Measurements from ENCODE around the gene AGAP9. TPM values are rescaled to one million over a fixed set of nuclear protein-coding genes. Genes with fewer than 3 reads are reported as not detected.
A peak's percentile ranks its signal among the peaks of the same experiment; 100 is the strongest.
"Not testable (repeated sequence)": the region's sequence is repeated elsewhere in the genome, so short reads cannot be mapped to it uniquely, and the experiment has no call there.

Gene AGAP9
- polyA plus RNA-seq (ENCODE audit: insufficient read length in 3 of 3), result 10 to 100 TPM; 10.5 to 35.0 (median 23.9) TPM
- long read RNA-seq, donor 1, partial matches to known transcripts, result 6 of 6 reads
- long read RNA-seq, donor 1, other reads (novel, unspliced or antisense), result 0 of 6 reads
- long read RNA-seq, donor 2, partial matches to known transcripts, result 0 of 1 reads
- long read RNA-seq, donor 2, other reads (novel, unspliced or antisense), result 0 of 1 reads
- long read RNA-seq, donor 3, partial matches to known transcripts, result 0 of 1 reads
- long read RNA-seq, donor 3, other reads (novel, unspliced or antisense), result 0 of 1 reads
- long read RNA-seq, donor 4, result 0 reads
- long read RNA-seq, donor 5, result 0 reads
- long read RNA-seq, donor 6, partial matches to known transcripts, result 0 of 2 reads
- long read RNA-seq, donor 6, other reads (novel, unspliced or antisense), result 0 of 2 reads
- long read RNA-seq, donor 7, result 0 reads
- long read RNA-seq, donor 8, transcript AGAP9-201 (8 exons, 2,387 nt), result major isoform, 7 of 14 reads
- long read RNA-seq, donor 8, partial matches to known transcripts, result 7 of 14 reads
- long read RNA-seq, donor 8, other reads (novel, unspliced or antisense), result 0 of 14 reads
- long read RNA-seq, donor 9, result 0 reads
- long read RNA-seq, donor 10, result 0 reads
- long read RNA-seq, donor 11, result 0 reads
- long read RNA-seq, donor 12, result 0 reads
- long read RNA-seq, donor 13, result 0 reads
- long read RNA-seq, donor 14, partial matches to known transcripts, result 0 of 1 reads
- long read RNA-seq, donor 14, other reads (novel, unspliced or antisense), result 0 of 1 reads
- long read RNA-seq, donor 15, result 0 reads
- long read RNA-seq, donor 16, partial matches to known transcripts, result 0 of 4 reads
- long read RNA-seq, donor 16, other reads (novel, unspliced or antisense), result 0 of 4 reads

GRCh38 chr10:47523475-47523874, at the start of gene AGAP9:
TSS of gene AGAP9 (minus strand) at chr10:47523638. CDS start at chr10:47523526, 112 bp downstream.
- not testable (repeated sequence) for DNase-seq (ENCODE audit: extremely low read depth in 1 of 11, low read depth in 9 of 11, low spot score in 4 of 11)

DNA sequence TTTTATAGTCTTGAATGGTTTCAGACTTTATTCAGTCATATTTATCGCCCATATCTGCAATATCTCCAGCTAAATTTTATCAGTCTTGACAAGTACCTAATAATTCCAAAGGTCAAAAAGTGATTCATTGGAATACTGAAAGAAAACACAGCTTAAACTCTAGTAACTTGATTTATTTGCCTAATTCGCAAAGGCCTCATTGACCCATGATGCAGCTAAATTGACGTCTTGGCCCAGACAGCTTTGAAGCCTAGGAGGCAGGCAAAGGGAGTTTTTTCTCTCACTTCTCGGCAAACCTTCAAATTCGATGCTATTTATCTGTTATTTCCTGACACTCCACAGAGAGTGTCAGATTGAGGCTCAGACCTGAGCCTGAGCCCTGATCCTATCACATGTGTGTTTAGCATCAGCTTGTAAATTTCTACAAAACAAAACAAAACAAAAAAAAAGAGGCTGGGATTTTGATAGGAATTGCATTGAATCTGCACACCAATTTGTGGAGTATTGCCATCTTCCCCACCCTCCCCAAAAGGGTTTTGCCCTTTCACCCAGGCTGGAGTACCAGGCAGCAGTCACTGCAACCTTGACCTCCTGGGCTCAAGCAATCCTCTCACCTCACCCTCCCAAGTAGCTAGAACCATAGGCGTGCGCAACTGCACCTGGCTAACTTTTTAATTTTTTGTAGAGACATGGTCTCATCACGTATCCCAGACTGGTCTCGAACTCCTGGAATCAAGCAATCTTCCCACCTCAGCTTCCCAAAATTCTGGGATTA, 47.9 kb upstream of the AGAP9 start:
- DNase-seq (ENCODE audit: extremely low read depth in 1 of 11, low read depth in 9 of 11, low spot score in 4 of 11), result not testable (repeated sequence)

DNA sequence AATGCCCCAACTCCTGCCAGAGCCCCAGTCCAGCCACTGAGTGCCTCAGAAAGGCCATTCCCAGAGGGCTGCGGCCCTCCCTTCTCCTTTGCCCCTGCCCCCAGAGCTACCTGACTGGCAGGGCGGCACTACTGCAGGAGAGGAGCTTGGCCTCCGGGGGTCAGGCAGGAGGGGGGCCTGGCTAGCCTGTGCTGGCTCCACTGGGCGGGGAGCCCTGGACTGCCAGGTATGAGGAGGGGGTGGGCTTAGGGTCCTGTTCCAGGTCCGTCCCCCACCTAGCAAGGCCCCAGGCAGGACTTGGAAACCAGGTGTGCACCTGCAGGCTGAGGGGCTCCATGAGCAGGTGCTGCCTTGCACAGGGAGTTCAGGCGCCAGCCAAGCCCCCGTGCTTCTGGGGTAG, 43.3 kb upstream of the AGAP9 start:
- not testable (repeated sequence) for DNase-seq (ENCODE audit: extremely low read depth in 1 of 11, low read depth in 9 of 11, low spot score in 4 of 11)

- DNase-seq (ENCODE audit: extremely low read depth in 1 of 11, low read depth in 9 of 11, low spot score in 4 of 11), result not testable (repeated sequence)
These were observed 42.8 kb upstream of the AGAP9 start for GRCh38 chr10:47566108-47566699.

GRCh38 chr10:47565517-47565920, 42.1 kb upstream of the AGAP9 start:
- DNase-seq (ENCODE audit: extremely low read depth in 1 of 11, low read depth in 9 of 11, low spot score in 4 of 11), result not testable (repeated sequence)

- not testable (repeated sequence) for DNase-seq (ENCODE audit: extremely low read depth in 1 of 11, low read depth in 9 of 11, low spot score in 4 of 11)
These were observed 41.5 kb upstream of the AGAP9 start for GRCh38 chr10:47564953-47565352.

GRCh38 chr10:47564318-47564717, 40.9 kb upstream of the AGAP9 start:
- not testable (repeated sequence) for DNase-seq (ENCODE audit: extremely low read depth in 1 of 11, low read depth in 9 of 11, low spot score in 4 of 11)

- DNase-seq (ENCODE audit: extremely low read depth in 1 of 11, low read depth in 9 of 11, low spot score in 4 of 11), result peak in 2 of 11 donors; percentile 20 to 22
These were observed 37.0 kb upstream of the AGAP9 start for GRCh38 chr10:47560452-47560851.

GRCh38 chr10:47559718-47560308, 36.4 kb upstream of the AGAP9 start:
- not testable (repeated sequence) for DNase-seq (ENCODE audit: extremely low read depth in 1 of 11, low read depth in 9 of 11, low spot score in 4 of 11)

GRCh38 chr10:47558109-47558508, 34.7 kb upstream of the AGAP9 start:
- DNase-seq (ENCODE audit: extremely low read depth in 1 of 11, low read depth in 9 of 11, low spot score in 4 of 11), result not testable (repeated sequence)

DNA sequence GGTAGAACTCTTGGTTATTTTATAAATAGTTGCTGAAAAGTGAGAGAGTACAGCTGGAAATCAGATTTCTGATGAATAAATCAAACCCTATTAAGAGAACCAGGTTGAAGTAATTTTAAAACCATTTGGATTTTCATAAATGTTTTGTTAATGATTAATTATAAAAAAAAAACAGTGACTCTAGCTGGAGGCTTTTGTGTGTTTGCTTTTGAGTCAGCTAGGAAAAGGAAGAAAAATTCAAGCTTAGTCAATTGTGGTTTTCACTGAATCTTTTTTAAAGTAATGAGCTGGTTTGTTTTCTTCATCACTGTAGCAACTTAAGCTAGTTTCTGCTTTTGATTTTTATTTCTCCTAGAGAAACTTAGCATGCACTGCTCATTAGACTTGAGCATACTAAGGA, 34.2 kb upstream of the AGAP9 start:
- not testable (repeated sequence) for DNase-seq (ENCODE audit: extremely low read depth in 1 of 11, low read depth in 9 of 11, low spot score in 4 of 11)

- DNase-seq (ENCODE audit: extremely low read depth in 1 of 11, low read depth in 9 of 11, low spot score in 4 of 11), result not testable (repeated sequence)
These were observed 31.9 kb upstream of the AGAP9 start for GRCh38 chr10:47555334-47555733.

DNA sequence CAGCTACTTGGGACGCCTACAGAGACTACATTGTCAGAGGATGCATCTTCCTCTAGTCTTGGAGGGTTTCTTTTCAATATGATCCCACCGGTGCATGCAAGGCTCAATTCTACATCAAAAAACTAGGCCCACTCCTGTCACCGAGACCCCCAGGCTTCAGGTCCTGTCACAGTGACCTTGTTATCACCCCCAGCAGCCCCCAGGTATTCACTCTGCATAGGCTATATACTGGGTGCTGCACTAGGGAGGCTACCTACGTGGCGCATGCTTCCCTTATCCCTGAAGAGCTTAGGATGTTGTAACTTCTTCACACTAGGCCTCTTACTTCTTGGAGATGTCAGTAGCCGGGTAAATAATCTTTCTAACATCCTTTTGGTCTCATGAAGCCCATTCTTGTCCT, 31.1 kb upstream of the AGAP9 start:
- not testable (repeated sequence) for DNase-seq (ENCODE audit: extremely low read depth in 1 of 11, low read depth in 9 of 11, low spot score in 4 of 11)

DNA sequence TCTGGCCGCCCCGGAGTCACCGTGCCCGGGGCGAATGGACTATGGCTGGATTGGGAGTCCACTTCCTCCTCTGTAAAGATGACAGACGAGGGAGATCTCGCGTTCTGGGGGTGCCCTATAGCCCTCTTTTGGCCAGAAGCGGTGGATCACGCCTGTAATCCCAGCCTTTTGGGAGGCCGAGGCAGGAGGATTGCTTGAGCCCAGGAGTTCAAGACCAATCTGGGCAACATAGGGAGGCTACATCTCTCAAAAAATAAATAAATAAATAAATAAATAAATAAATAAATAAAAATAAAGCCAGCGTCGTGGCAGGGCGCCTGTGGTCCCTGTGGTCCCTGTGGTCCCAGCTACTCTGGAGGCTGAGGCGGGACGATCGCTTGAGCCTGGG, 30.4 kb upstream of the AGAP9 start:
- DNase-seq (ENCODE audit: extremely low read depth in 1 of 11, low read depth in 9 of 11, low spot score in 4 of 11), result not testable (repeated sequence)

- peak in 10 of 11 donors; percentile 49 to 86 (median 68) for DNase-seq (ENCODE audit: extremely low read depth in 1 of 11, low read depth in 9 of 11, low spot score in 4 of 11)
These were observed 29.9 kb upstream of the AGAP9 start for GRCh38 chr10:47553214-47553859.

- DNase-seq (ENCODE audit: extremely low read depth in 1 of 11, low read depth in 9 of 11, low spot score in 4 of 11), result peak in 1 of 11 donors; percentile 23
These were observed 29.3 kb upstream of the AGAP9 start for GRCh38 chr10:47552719-47553118.

GRCh38 chr10:47547286-47547685, 23.8 kb upstream of the AGAP9 start:
- not testable (repeated sequence) for DNase-seq (ENCODE audit: extremely low read depth in 1 of 11, low read depth in 9 of 11, low spot score in 4 of 11)

DNA sequence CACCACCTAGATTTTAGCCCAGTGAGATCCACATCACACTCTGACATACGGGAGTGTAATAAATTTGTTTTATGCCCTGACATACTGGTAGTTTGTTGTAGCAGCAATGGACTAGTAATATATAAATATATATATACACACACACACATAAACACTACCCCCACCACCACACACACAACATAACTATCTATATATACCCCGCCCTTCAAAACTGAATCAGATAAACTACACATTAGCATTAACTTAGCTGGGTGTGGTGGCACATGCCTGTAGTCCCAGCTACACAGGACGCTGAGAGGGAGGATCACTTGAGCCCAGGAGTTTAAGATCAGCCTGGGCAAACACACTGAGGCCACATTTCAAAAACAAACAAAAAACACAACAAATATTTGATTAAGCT, 13.0 kb upstream of the AGAP9 start:
- DNase-seq (ENCODE audit: extremely low read depth in 1 of 11, low read depth in 9 of 11, low spot score in 4 of 11), result not testable (repeated sequence)
